ENCODE measurements around the gene TTC9B. TPM values are rescaled to one million over a fixed set of nuclear protein-coding genes. Genes with fewer than 3 reads are reported as not detected.
A peak's percentile ranks its signal among the peaks of the same experiment; 100 is the strongest.

Gene TTC9B
- not detected in 2 replicates for total RNA-seq (2014; rRNA removed; shearing (Covaris generic))

- peaks cover 29% of the 10 kb centered on the region for H3K27me3 ChIP-seq (replicated peaks)
- H3K4me3 ChIP-seq, result no peak within 1 kb of the TSS
- peak; percentile 24 to 46 for DNase-seq (ENCODE audit: low read depth in 1 of 2, low spot score in 2 of 2)
- peaks cover 7% of the 10 kb centered on the region for H3K9me3 ChIP-seq (replicated peaks)
- no peaks in the 10 kb centered on the region for H3K36me3 ChIP-seq
- H3K27ac ChIP-seq, result no peak within 1 kb of the TSS
- H3K4me1 ChIP-seq (replicated peaks), result peaks cover 13% of the 10 kb centered on the region; the same call in 1 of the 2 replicates
These were observed at the start of gene TTC9B for GRCh38 chr19:40217934-40218890. TTC9B (minus strand) TSS chr19:40218384; CDS start chr19:40218381, 3 bp downstream.

DNA sequence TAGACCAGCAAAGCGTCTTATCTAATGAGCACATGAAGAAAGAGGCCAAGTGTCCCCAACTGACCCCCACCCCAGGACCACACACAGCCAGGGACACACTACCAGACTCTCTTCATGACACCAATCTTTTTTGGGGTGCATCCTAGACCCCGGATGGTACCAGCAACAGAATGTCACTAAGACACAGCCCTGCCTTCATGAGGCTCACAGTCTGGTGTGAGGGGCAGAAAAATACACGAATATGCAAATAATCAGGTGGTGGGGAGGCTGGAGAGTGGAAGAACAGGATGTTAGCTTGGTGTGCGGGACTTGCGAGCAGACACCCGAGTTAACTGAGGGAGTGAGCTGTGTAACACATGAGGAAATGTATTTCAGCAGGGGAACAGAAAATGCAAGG is 49.4 kb upstream of the TTC9B start:
- H3K36me3 ChIP-seq, result peaks cover 20% of the 10 kb centered on the region
- H3K27ac ChIP-seq, result no peak overlapping the region

GRCh38 chr19:40266912-40267600 is 48.9 kb upstream of the TTC9B start:
- peaks cover 20% of the 10 kb centered on the region for H3K36me3 ChIP-seq

More for the DNA sequence above, 49.4 kb upstream of the TTC9B start:
- Histone ChIP-seq H3K9me3 (replicated peaks) (no peaks in the 10 kb centered on the region), H3K4me3 (no peak overlapping the region), H3K27me3 (replicated peaks) (no peaks in the 10 kb centered on the region), H3K4me1 (replicated peaks) (no peaks in the 10 kb centered on the region)
- DNase-seq (ENCODE audit: low read depth in 1 of 2, low spot score in 2 of 2), result no peak

DNA sequence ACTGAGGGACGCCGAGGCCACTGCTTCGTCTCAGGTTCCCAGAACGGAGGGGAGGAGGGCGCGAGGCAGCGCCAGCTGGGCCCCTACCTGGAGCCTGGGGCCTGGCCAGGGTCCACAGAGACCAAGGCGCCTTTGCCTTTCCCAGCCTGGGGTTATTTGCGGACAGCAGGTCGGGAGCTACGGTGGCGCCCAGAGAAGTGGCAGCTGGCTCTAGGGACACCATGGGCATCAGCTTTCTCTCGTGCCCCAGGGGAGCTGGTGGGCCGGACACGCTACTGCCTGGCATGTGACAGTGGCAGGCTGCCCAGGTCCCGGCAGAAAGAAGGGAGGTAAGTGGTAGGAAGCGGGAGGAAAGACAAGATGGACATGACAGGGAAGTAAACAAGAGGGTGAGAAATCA is 47.9 kb upstream of the TTC9B start:
- Histone ChIP-seq H3K4me1 (replicated peaks) (no peaks in the 10 kb centered on the region), H3K36me3 (peaks cover 20% of the 10 kb centered on the region), H3K27ac (no peak overlapping the region), H3K27me3 (replicated peaks) (no peaks in the 10 kb centered on the region), H3K4me3 (no peak overlapping the region), H3K9me3 (replicated peaks) (no peaks in the 10 kb centered on the region)
- DNase-seq (ENCODE audit: low read depth in 1 of 2, low spot score in 2 of 2), result no peak

More at GRCh38 chr19:40266912-40267600, 48.9 kb upstream of the TTC9B start:
- no peak overlapping the region for H3K27ac ChIP-seq
- DNase-seq (ENCODE audit: low read depth in 1 of 2, low spot score in 2 of 2), result no peak
- no peaks in the 10 kb centered on the region for H3K4me1 ChIP-seq (replicated peaks)
- H3K4me3 ChIP-seq, result no peak overlapping the region
- no peaks in the 10 kb centered on the region for H3K9me3 ChIP-seq (replicated peaks)
- H3K27me3 ChIP-seq (replicated peaks), result no peaks in the 10 kb centered on the region

DNA sequence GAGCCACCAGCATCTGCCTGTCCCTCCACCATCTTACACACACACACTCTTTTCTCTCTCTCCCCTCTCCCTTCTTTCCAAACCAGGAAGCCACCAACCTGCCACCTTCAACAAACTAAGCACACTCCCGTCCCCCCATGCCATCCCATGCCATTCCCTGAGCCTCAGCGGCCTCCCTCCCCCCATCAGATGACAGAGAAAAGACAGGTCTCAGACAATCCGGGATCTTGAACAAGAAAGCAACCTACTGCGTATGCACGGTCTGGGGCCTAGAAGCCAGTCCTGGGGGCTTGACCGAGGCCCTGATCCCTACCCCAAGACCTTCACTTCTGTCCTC is 47.5 kb upstream of the TTC9B start:
- H3K36me3 ChIP-seq, result peaks cover 20% of the 10 kb centered on the region
- H3K27me3 ChIP-seq (replicated peaks), result no peaks in the 10 kb centered on the region
- H3K9me3 ChIP-seq (replicated peaks), result no peaks in the 10 kb centered on the region
- no peak overlapping the region for H3K27ac ChIP-seq
- no peak overlapping the region for H3K4me3 ChIP-seq
- no peaks in the 10 kb centered on the region for H3K4me1 ChIP-seq (replicated peaks)
- no peak for DNase-seq (ENCODE audit: low read depth in 1 of 2, low spot score in 2 of 2)

GRCh38 chr19:40265055-40265762 is 47.0 kb upstream of the TTC9B start:
- H3K27me3 ChIP-seq (replicated peaks), result no peaks in the 10 kb centered on the region
- H3K9me3 ChIP-seq (replicated peaks), result no peaks in the 10 kb centered on the region
- H3K4me1 ChIP-seq (replicated peaks), result no peaks in the 10 kb centered on the region
- peaks cover 20% of the 10 kb centered on the region for H3K36me3 ChIP-seq
- no peak for DNase-seq (ENCODE audit: low read depth in 1 of 2, low spot score in 2 of 2)
- no peak overlapping the region for H3K4me3 ChIP-seq
- no peak overlapping the region for H3K27ac ChIP-seq

DNA sequence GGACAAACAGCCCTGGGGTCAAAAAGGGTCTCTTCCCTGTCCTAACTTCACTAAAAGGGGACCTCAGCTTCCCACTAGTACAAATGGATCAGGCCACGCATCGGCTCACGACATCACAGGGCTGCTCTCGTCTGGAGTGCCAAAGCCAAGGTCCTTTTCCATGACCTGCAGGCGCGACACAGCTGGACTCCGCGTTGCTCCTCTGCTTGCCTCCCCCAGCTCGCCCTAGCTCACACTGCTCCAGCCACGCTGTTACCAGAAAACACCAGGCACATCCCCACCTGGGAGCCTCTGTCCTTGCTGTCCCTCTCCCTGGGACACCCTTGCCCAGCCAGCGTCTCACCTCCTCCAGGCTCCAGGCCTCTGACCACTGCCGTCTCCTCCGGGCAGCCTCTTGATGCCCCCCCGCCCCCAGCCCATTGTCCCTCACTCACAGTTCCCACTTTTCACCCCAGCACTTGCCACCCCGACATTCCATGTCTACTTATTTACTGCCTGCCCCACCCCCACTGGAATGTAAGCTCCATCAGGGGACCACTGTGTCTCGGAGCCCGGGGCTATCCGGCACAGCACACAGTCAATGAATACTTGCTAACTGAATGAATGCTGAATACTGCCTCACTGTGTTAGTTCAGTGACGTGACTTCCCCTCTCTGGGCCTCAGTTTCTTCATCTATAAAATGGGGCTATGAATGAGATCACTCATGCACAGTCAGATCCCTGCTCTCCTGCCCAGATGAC is 46.3 kb upstream of the TTC9B start:
- H3K27ac ChIP-seq, result no peak overlapping the region
- H3K4me1 ChIP-seq (replicated peaks), result no peaks in the 10 kb centered on the region
- DNase-seq (ENCODE audit: low read depth in 1 of 2, low spot score in 2 of 2), result no peak
- H3K9me3 ChIP-seq (replicated peaks), result no peaks in the 10 kb centered on the region
- no peaks in the 10 kb centered on the region for H3K27me3 ChIP-seq (replicated peaks)
- no peak overlapping the region for H3K4me3 ChIP-seq
- H3K36me3 ChIP-seq, result peaks cover 20% of the 10 kb centered on the region

GRCh38 chr19:40263440-40264313 is 45.5 kb upstream of the TTC9B start:
- H3K36me3 ChIP-seq, result peaks cover 20% of the 10 kb centered on the region
- H3K4me3 ChIP-seq, result no peak overlapping the region
- no peaks in the 10 kb centered on the region for H3K4me1 ChIP-seq (replicated peaks)
- no peaks in the 10 kb centered on the region for H3K27me3 ChIP-seq (replicated peaks)
- H3K9me3 ChIP-seq (replicated peaks), result no peaks in the 10 kb centered on the region
- H3K27ac ChIP-seq, result no peak overlapping the region
- no peak for DNase-seq (ENCODE audit: low read depth in 1 of 2, low spot score in 2 of 2)

- DNase-seq (ENCODE audit: low read depth in 1 of 2, low spot score in 2 of 2), result no peak
- Histone ChIP-seq H3K27me3 (replicated peaks) (no peaks in the 10 kb centered on the region), H3K4me1 (replicated peaks) (no peaks in the 10 kb centered on the region), H3K27ac (no peak overlapping the region), H3K36me3 (peaks cover 20% of the 10 kb centered on the region), H3K9me3 (replicated peaks) (no peaks in the 10 kb centered on the region), H3K4me3 (no peak overlapping the region)
These were observed 44.2 kb upstream of the TTC9B start for GRCh38 chr19:40262422-40262821.

DNA sequence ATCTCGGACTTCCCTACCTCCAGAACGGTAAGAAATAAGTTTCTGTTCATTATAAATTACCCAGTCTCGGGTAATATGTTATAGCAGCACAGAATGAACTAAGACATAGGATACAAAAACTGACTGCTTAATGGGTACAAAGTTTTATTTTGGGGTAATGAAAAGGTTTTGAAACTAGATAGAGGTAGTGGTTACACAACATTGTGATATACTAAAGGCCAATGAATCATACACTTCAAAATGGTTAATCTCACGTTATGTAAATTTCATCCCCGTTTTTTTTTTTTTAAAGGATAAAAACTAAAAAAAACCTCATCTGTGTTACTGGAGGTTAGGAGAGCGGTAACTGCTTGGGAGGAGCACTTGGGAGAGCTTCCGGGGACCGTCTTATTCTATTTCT is 43.4 kb upstream of the TTC9B start:
- DNase-seq (ENCODE audit: low read depth in 1 of 2, low spot score in 2 of 2), result no peak
- H3K4me1 ChIP-seq (replicated peaks), result no peaks in the 10 kb centered on the region
- no peak overlapping the region for H3K27ac ChIP-seq
- peaks cover 25% of the 10 kb centered on the region for H3K36me3 ChIP-seq
- no peaks in the 10 kb centered on the region for H3K9me3 ChIP-seq (replicated peaks)
- no peaks in the 10 kb centered on the region for H3K27me3 ChIP-seq (replicated peaks)
- H3K4me3 ChIP-seq, result no peak overlapping the region

GRCh38 chr19:40257096-40257517 is 38.9 kb upstream of the TTC9B start:
- Histone ChIP-seq H3K9me3 (replicated peaks) (no peaks in the 10 kb centered on the region), H3K4me3 (no peak overlapping the region), H3K4me1 (replicated peaks) (no peaks in the 10 kb centered on the region), H3K27me3 (replicated peaks) (no peaks in the 10 kb centered on the region), H3K27ac (no peak overlapping the region), H3K36me3 (peaks cover 32% of the 10 kb centered on the region)
- DNase-seq (ENCODE audit: low read depth in 1 of 2, low spot score in 2 of 2), result no peak

- no peak overlapping the region for H3K27ac ChIP-seq
- H3K36me3 ChIP-seq, result peaks cover 35% of the 10 kb centered on the region
- no peak overlapping the region for H3K4me3 ChIP-seq
- DNase-seq (ENCODE audit: low read depth in 1 of 2, low spot score in 2 of 2), result no peak
- H3K9me3 ChIP-seq (replicated peaks), result no peaks in the 10 kb centered on the region
- no peaks in the 10 kb centered on the region for H3K27me3 ChIP-seq (replicated peaks)
- no peaks in the 10 kb centered on the region for H3K4me1 ChIP-seq (replicated peaks)
These were observed 38.3 kb upstream of the TTC9B start for GRCh38 chr19:40256512-40256911.

Data from SJSA1 (cell line).